MCF 10A (cell line): ENCODE measurements around the gene BCAS1. TPM values are rescaled to one million over a fixed set of nuclear protein-coding genes. Genes with fewer than 3 reads are reported as not detected.

Experiments used
- BruUV-seq: library from RNA; stranded (reverse); fragments of 400-500 nt; replicated peaks from 2 replicates; lab custom pipeline; 2021; lab: Mats Ljungman, UMichigan
- CTCF ChIA-PET: fragments of 300-600 bp; sonication (Branson Sonifier 250); formaldehyde crosslinking; extraction: SDS; loops from one replicate; lab custom pipeline; 2021; ENCODE audit warnings: antibody characterized with exemption, inconsistent platforms; lab: Yijun Ruan, JAX
- POLR2A ChIA-PET: fragments of 300-600, 350-650 bp; sonication (Branson Sonifier 250); formaldehyde crosslinking; extraction: SDS; loops from one replicate; lab custom pipeline; 2020; ENCODE audit warnings: antibody characterized with exemption, inconsistent platforms; lab: Yijun Ruan, JAX
- DNase-seq: peaks from one replicate; pipeline ENCODE4 v3.0.0-alpha.2; 2018; ENCODE audit not compliant: unreplicated experiment
- H3K27ac Mint-ChIP-seq: one replicate; pipeline ENCODE4 v1.8.0; 2022; ENCODE audit warnings: mild to moderate bottlenecking, low read depth, mixed read lengths; ENCODE audit not compliant: unreplicated experiment
- H3K27me3 Mint-ChIP-seq: one replicate; pipeline ENCODE4 v1.8.0; 2022; ENCODE audit warnings: mixed read lengths; ENCODE audit not compliant: insufficient read depth, unreplicated experiment
- H3K36me3 Mint-ChIP-seq: one replicate; pipeline ENCODE4 v1.8.0; 2022; ENCODE audit warnings: mild to moderate bottlenecking, moderate library complexity, mixed read lengths; ENCODE audit not compliant: insufficient read depth, unreplicated experiment
- H3K4me1 Mint-ChIP-seq: one replicate; pipeline ENCODE4 v1.8.0; 2022; ENCODE audit warnings: mixed read lengths; ENCODE audit not compliant: insufficient read depth, unreplicated experiment
- H3K4me3 Mint-ChIP-seq: one replicate; pipeline ENCODE4 v1.8.0; 2022; ENCODE audit warnings: mild to moderate bottlenecking, moderate library complexity, mixed read lengths; ENCODE audit not compliant: unreplicated experiment
- H3K9me3 Mint-ChIP-seq: one replicate; pipeline ENCODE4 v1.8.0; 2022; ENCODE audit warnings: mixed read lengths; ENCODE audit not compliant: unreplicated experiment
- CTCF ChIP-seq: fragments of 200-600 bp; IDR thresholded peaks from one replicate; pipeline ENCODE4 v1.8.0; 2022; ENCODE audit warnings: antibody characterized with exemption, mild to moderate bottlenecking; ENCODE audit not compliant: unreplicated experiment
- intact Hi-C: fragments of 100-400 bp; cut with micrococcal nuclease; formaldehyde crosslinking; loops from 2 replicates; pipeline ENCODE4 v1.14.1; 2022
- total RNA-seq: library from RNA; stranded (reverse); gene quantifications from 2 replicates; pipeline ENCODE4 v1.2.3, GENCODE V29; 2022

Gene BCAS1
- total RNA-seq, 1 experiment from 2014 or later = not detected

GRCh38 chr20:54069501-54069971 is 858 bp downstream of the BCAS1 start:
- CTCF ChIA-PET = interaction anchor here (0.7 to 3.2 kb wide), 6 partner anchors 28 to 571 kb away, joined by 3 to 20 read pairs (median 4); no protein-coding TSS in a partner anchor
- peaks cover 7% of the 10 kb centered on the region for H3K4me1 Mint-ChIP-seq
- H3K36me3 Mint-ChIP-seq = no peaks in the 10 kb centered on the region
- TF ChIP-seq CTCF = no peak
- no peak overlapping the region for H3K4me3 Mint-ChIP-seq
- H3K9me3 Mint-ChIP-seq = no peaks in the 10 kb centered on the region
- no peaks in the 10 kb centered on the region for H3K27me3 Mint-ChIP-seq
- no TSS peak for BruUV-seq
- no peak for DNase-seq
- H3K27ac Mint-ChIP-seq = no peak overlapping the region
- POLR2A ChIA-PET = interaction anchor here (0.6 kb wide), 1 partner anchor 513 kb away, joined by 3 read pairs; no protein-coding TSS in a partner anchor
- intact Hi-C loops = loop anchor here (10.0 kb wide), 1 partner anchor 295 kb away; no protein-coding TSS in a partner anchor

GRCh38 chr20:54068966-54069365 is 1.4 kb downstream of the BCAS1 start:
- no peak for TF ChIP-seq CTCF
- no peak overlapping the region for H3K4me3 Mint-ChIP-seq
- H3K4me1 Mint-ChIP-seq = peaks cover 7% of the 10 kb centered on the region
- no peaks in the 10 kb centered on the region for H3K27me3 Mint-ChIP-seq
- H3K36me3 Mint-ChIP-seq = no peaks in the 10 kb centered on the region
- POLR2A ChIA-PET = interaction anchor here (0.6 to 0.8 kb wide), 3 partner anchors 108 to 512 kb away, joined by 3 read pairs; no protein-coding TSS in a partner anchor
- no peaks in the 10 kb centered on the region for H3K9me3 Mint-ChIP-seq
- intact Hi-C loops = loop anchor here (10.0 kb wide), 1 partner anchor 294 kb away; no protein-coding TSS in a partner anchor
- no peak overlapping the region for H3K27ac Mint-ChIP-seq
- no peak for DNase-seq
- no TSS peak for BruUV-seq
- CTCF ChIA-PET = interaction anchor here (0.6 to 3.2 kb wide), 11 partner anchors 13 to 1621 kb away, joined by 3 to 20 read pairs (median 4); no protein-coding TSS in a partner anchor

- Mint-ChIP-seq H3K9me3 (no peaks in the 10 kb centered on the region), H3K4me1 (peaks cover 7% of the 10 kb centered on the region), H3K27me3 (no peaks in the 10 kb centered on the region), H3K36me3 (no peaks in the 10 kb centered on the region), H3K4me3 (no peak overlapping the region), H3K27ac (no peak overlapping the region)
- no peak for TF ChIP-seq CTCF
- DNase-seq = no peak
- ChIA-PET CTCF (interaction anchor here (0.6 to 3.2 kb wide), 13 partner anchors 12 to 1620 kb away, joined by 3 to 20 read pairs (median 4); no protein-coding TSS in a partner anchor), POLR2A (interaction anchor here (0.6 to 0.8 kb wide), 2 partner anchors 108 to 162 kb away, joined by 3 read pairs; no protein-coding TSS in a partner anchor)
- no TSS peak for BruUV-seq
- intact Hi-C loops = loop anchor here (10.0 kb wide), 1 partner anchor 294 kb away; no protein-coding TSS in a partner anchor
Observed at GRCh38 chr20:54068495-54068894, 1.9 kb downstream of the BCAS1 start.

DNA sequence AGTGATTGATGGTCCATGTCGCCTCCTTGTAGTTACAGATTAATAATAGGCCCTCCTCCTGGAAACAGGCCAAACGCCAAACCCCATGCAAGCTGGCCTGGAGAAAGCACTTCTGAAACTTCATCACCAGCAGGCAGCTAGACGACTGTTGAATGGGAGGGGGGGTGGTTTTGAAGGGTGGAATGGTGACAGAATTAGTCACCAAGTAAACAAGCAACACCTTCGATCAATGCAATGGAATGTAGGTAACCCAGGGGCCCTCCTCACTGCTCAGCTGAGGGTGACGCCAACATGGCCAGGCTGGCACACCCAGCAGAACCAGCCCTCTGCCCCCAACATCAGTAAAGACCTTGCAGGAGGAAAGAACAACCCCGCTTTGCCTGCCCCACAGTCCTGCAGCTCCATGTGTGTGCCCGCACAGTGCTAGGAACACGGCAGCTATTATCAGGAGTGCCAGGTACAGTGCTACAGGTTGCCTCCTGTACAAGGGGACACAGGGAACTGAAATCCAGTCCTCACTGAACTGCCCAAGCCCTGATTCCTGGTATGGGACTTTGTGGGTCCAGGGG is 2.7 kb downstream of the BCAS1 start:
- H3K36me3 Mint-ChIP-seq = no peaks in the 10 kb centered on the region
- POLR2A ChIA-PET = interaction anchor here (0.6 to 1.0 kb wide), 5 partner anchors 16 to 489 kb away, joined by 3 to 4 read pairs (median 3); no protein-coding TSS in a partner anchor
- no peaks in the 10 kb centered on the region for H3K27me3 Mint-ChIP-seq
- H3K4me3 Mint-ChIP-seq = no peak overlapping the region
- CTCF ChIA-PET = interaction anchor here (0.6 to 3.2 kb wide), 9 partner anchors 11 to 520 kb away, joined by 3 to 20 read pairs (median 7); partner anchors contain the start of gene PFDN4
- DNase-seq = peak; percentile 57
- intact Hi-C loops = loop anchor here (10.0 kb wide), 1 partner anchor 293 kb away; no protein-coding TSS in a partner anchor
- peaks cover 9% of the 10 kb centered on the region for H3K4me1 Mint-ChIP-seq
- no TSS peak for BruUV-seq
- H3K27ac Mint-ChIP-seq = no peak overlapping the region
- H3K9me3 Mint-ChIP-seq = no peaks in the 10 kb centered on the region
- no peak for TF ChIP-seq CTCF
